ENCODE results near the gene TTLL7. TPM values are rescaled to one million over a fixed set of nuclear protein-coding genes. Genes with fewer than 3 reads are reported as not detected.

TTLL7 gene
- total and polyA plus RNA-seq, 2 experiments from 2014 or later: 4.1 to 6.7 TPM

- Histone ChIP-seq H3K9me2 (ENCODE audit: insufficient read depth) (no peaks in the 10 kb centered on the region), H3K79me2 (replicated peaks; ENCODE audit: insufficient read depth) (no peaks in the 10 kb centered on the region), H2AFZ (no peak overlapping the region), H3F3A (replicated peaks; ENCODE audit: low read depth) (no peaks in the 10 kb centered on the region), H3K27me3 (ENCODE audit: insufficient read depth) (no peaks in the 10 kb centered on the region), H3K4me2 (no peak overlapping the region), H3K36me3 (ENCODE audit: insufficient read depth) (no peaks in the 10 kb centered on the region), H3K4me3 (no peak overlapping the region), H3K4me1 (ENCODE audit: insufficient read depth) (0 out of 2 replicates have a peak, but pooled peaks cover under 1% of the 10 kb centered on the region), H3K27ac (ENCODE audit: low read depth) (no peak overlapping the region), H4K20me1 (replicated peaks; ENCODE audit: insufficient read depth) (no peaks in the 10 kb centered on the region)
- Mint-ChIP-seq H3K9me3 (no peaks in the 10 kb centered on the region), H3K36me3 (ENCODE audit: low read depth) (no peaks in the 10 kb centered on the region), H3K4me3 (no peak overlapping the region), H3K27me3 (ENCODE audit: insufficient read depth, low read depth, poor library complexity) (no peaks in the 10 kb centered on the region), H3K4me1 (peaks cover 8% of the 10 kb centered on the region), H3K27ac (no peak overlapping the region; the same call in 1 of the 2 replicates)
- DNase-seq (ENCODE audit: low spot score): no peak
- ATAC-seq: no peak
- no peak for TF ChIP-seq JUNB (IDR thresholded peaks at IDR 0.05; ENCODE audit: unreplicated experiment)
- TF ChIP-seq CREB1 (CRISPR knock-in tag; IDR thresholded peaks at IDR 0.05; ENCODE audit: low read depth): no peak
- no peak for TF ChIP-seq CTCF (conservative IDR thresholded peaks at IDR 0.05; ENCODE audit: low read depth in 2 of 2)
- no peak for TF ChIP-seq NANOG (IDR thresholded peaks at IDR 0.05; ENCODE audit: borderline replicate concordance)
- no peak for TF ChIP-seq ZNF462 (CRISPR knock-in tag; IDR thresholded peaks at IDR 0.05)
- TF ChIP-seq ZNF114 (CRISPR knock-in tag; IDR thresholded peaks at IDR 0.05): no peak
- TF ChIP-seq POLR2AphosphoS5 (IDR thresholded peaks at IDR 0.05; ENCODE audit: low read depth): no peak
- no peak for TF ChIP-seq STAT1 (IDR thresholded peaks at IDR 0.05; ENCODE audit: unreplicated experiment)
Observed at GRCh38 chr1:83959824-83960498, 39.0 kb downstream of the TTLL7 start.

Data from GM23338 (cell line).